GM19463 (cell line): ENCODE measurements around the gene TMC4.

Experiments
- ATAC-seq: cut with Tn5 transposase; IDR thresholded peaks from one replicate; pipeline ENCODE4 v1.9.1; 2021; ENCODE audit warnings: mild to moderate bottlenecking, moderate library complexity; ENCODE audit not compliant: unreplicated experiment

Gene TMC4

DNA sequence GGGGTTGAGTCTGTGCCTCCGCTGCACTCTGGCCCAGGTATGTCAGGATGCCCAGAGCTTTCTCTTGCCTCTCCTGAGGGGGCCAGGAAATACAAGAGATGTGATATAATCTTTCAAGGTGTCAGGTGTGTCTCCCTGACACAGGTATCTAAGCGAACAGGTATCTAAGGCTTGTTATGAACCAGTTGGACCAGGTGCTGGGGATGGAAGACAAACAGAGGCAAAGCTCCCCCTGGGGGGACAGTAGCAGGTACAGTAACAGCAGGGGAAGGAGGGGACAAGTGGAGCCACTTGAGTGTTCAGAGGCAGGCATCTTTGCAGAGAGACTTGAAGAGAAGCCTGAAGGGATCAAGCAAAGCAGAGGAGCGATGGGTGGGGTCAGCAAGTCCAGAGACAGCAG lies 16.0 kb downstream of the TMC4 start:
- no peak for ATAC-seq

DNA sequence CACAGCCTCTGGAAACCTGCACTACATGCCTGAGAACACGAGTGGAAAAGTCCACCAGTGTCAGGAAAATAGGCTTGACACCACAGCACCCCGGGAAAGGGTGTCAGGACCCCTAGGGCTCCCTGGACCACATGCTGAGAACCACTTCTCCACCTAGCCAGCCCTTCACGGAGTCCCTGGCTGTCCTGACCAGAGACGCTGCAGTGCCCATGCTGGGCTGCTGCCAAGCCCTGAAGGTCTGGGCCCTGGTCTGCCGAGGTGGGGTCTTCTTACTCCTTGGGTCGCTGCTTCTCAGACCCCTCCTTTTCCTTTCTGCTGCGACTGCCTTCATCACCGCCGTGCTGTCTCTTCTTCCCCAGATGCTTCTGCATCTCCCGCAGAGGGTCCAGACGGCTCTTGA lies 16.5 kb downstream of the TMC4 start:
- ATAC-seq: no peak

DNA sequence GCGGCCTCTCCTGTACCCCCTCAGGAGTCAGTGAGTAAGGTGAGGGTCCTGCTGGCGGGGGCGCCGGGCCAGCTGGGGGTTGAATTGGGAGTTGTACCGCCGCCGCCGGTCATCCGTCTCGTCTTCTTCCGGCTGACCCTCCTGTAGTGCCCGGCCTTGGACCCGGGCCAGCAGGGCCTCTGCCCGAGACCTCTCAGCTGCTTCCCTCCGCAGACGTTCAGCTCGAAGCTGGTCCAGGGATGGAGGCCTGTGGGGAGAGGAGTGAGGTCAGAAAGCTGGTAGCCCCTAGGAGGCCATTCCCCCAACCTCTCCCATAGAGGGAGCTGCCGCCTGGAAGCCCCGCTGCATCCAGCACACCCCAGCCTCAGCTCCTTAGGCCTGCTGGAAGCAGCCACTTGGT lies 17.3 kb downstream of the TMC4 start:
- no peak for ATAC-seq

GRCh38 chr19:54154603-54155345 lies 18.2 kb downstream of the TMC4 start:
- no peak for ATAC-seq

DNA sequence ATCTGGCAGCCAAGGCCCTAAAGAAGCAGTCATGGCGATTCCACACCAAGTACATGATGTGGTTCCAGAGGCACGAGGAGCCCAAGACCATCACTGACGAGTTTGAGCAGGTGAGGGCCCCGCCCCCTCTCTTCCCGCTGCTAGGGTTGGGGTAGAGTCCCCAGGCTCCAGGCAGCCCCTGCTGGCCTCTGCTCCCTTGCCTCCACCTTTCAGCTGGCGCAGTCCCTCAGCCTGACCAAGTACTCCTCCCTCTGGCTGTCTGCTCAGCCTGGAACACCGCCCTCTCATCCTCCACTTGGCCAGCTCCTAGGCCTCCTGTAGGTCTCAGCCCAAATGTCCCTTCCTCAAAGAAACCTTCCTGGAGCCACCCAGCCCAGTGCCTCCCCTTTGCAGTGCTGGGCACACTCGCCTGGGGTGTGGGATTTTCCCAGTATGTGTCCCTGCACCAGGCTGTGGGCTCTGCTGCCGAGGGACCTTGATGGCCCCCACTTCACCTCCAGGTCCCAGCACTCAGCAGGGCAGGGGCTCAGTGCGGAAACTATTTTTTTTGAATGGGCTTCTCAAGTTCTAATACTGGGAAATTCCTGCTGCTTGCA lies 19.1 kb downstream of the TMC4 start:
- no peak for ATAC-seq

- no peak for ATAC-seq
Observed at GRCh38 chr19:54152878-54153524, 20.0 kb downstream of the TMC4 start.

- no peak for ATAC-seq
Observed at GRCh38 chr19:54152267-54152666, 20.7 kb downstream of the TMC4 start.

DNA sequence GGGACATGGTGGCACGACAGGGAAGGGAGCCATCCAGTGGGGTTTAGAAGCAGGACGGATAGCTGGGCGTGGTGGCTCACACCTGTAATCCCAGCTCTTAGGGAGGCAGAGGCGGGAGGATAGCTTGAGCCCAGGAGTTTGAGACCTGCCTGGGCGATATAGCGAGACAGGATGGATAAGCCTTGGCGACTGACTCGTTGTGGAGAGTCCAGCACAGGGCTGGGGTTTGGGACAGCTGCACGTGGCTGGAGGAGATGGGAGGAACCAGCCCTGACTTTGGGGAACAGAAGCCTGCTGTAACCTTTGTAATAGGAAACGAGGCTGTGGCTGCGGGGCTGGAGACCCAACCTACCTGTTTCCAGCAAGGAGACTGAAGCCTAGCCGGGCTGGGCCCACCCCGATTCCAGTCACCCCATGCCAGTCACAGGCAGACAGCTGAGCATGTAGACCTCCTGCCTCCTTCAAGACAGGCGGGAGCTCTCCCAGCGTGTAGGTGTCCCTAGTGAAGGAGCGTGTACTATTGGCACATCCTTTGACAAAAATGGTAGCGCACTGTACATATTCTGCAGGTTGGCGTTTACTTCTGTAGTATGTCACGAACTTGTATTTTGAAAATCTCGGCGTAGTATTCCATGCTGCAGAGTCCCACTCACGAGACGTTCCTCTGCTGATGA lies 21.5 kb downstream of the TMC4 start:
- ATAC-seq: no peak

DNA sequence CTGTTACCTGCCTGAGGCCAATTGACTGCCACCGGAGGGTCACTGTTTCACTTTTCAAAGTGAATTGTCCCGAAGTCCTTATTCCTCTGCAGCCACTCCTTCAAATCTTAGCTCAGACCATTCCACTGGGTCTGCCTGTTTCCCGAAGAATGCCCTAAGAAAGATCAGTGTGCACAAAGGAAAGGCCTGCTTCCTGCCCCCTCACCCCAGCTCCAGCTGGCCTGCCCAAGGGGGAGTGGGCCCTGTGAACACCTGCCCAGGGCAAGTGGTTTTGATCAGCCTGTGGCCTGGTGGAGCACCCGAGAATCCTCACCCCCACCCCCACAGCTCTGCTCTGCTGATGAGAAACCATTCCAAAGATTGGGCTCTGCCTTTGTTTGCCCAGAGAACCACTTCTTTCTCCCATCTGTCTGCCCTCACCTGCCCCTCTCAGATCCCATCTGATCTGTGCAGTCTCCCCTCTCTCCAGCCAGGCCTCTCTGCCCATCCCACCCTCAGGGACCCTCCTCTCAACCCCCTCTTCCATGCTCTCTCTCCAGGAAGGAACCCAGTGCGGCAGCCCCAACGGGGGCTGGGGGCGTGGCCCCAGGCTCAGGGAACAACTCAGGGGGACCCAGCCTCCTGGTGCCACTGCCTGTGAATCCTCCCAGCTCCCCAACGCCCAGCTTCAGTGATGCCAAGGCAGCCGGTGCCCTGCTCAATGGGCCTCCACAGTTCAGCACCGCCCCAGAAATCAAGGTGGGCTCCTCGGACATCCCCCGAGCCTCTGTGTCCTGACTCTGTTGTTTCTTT lies 23.7 kb downstream of the TMC4 start:
- no peak for ATAC-seq

GRCh38 chr19:54148158-54148557 lies 24.8 kb downstream of the TMC4 start:
- no peak for ATAC-seq

DNA sequence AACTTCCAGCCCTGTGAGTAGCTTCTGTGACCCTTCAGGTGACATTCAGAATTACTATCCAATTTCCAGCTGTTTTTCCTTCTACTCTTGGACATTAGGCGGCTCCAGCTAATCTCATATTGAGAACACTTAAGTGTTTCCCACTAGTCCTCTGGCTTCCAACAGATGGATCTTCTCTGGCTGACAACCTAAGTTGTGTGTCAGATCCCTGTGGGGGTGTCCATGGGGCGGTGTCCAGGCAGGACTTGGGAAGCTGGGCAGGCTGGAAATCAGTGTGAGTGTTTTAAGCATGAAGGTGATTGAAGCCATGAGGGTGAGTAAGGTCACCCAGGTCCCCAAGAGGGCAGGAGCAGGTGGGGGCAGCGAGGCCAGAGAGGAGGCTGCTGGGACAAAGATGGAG lies 25.3 kb downstream of the TMC4 start:
- no peak for ATAC-seq

GRCh38 chr19:54145541-54146158 lies 27.3 kb downstream of the TMC4 start:
- no peak for ATAC-seq

- ATAC-seq: no peak
Observed at GRCh38 chr19:54142166-54142780, 30.7 kb downstream of the TMC4 start.

- ATAC-seq: no peak
Observed at GRCh38 chr19:54141356-54141755, 31.6 kb downstream of the TMC4 start.

DNA sequence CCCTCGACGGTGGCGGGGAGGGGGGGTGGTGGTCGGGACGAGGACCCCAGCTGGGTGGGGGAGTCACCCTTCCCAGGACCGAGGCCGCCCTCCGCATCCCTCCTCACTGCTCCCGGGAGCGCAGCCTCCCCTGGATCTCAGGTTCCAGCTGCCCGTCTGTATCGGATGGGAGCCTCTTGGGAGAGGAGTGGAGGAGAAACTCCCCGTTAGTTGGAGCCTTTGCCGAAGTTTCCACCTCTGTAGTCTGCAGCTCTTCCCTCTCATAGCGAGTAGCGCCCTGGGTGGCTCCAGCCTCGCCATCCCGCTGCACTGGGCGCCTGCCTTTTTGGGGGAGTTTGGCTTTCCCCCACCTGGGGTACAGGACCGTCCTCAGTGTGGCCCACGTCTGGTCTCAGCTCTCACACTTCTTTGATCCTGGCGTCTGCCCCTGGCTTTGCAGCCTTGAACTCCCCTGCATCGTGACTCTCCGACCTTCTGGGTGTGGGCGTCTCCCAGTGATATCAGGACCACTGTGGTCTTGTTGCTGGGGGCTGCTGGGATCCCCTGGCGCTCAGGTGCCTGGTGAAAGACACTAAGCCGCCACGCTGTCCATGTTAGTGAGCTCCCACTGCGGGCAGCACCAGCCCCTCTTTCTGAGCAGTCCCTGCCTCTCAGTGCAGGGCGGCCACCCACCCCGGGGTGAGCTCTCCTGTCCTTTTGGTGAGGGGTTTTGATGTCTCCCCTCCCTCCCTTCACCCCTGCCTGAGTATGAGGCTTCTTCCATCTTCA lies 34.3 kb downstream of the TMC4 start:
- no peak for ATAC-seq

- ATAC-seq: no peak
Observed at GRCh38 chr19:54137699-54138488, 35.1 kb downstream of the TMC4 start, which contains the start of gene CNOT3. TSS of gene CNOT3 (plus strand) at chr19:54137762. CDS start at chr19:54142979, 5,217 bp downstream.

GRCh38 chr19:54136864-54137698 lies 35.9 kb downstream of the TMC4 start:
- peak; percentile 72 for ATAC-seq
